Large intestine (tissue), 3 donors: ENCODE results near the gene AGBL4. TPM values are rescaled to one million over a fixed set of nuclear protein-coding genes. Genes with fewer than 3 reads are reported as not detected.

Experiments used
- DNase-seq, 2 donors: peaks; one replicate each; pipeline versions ENCODE4 v3.0.0 to v3.0.0-alpha.2; 2013
- H3K27ac ChIP-seq: one replicate; pipeline ENCODE4 v1.5.1; 2013; ENCODE audit warnings: low read length
- H3K27me3 ChIP-seq: 2 replicates; pipeline ENCODE4 v1.6.1; 2013; ENCODE audit warnings: low read length; ENCODE audit not compliant: control insufficient read depth, insufficient read depth
- H3K36me3 ChIP-seq: 2 replicates; pipeline ENCODE4 v1.6.1; 2013; ENCODE audit warnings: low read length; ENCODE audit not compliant: control insufficient read depth, insufficient read depth
- H3K4me1 ChIP-seq: one replicate; pipeline ENCODE4 v1.6.1; 2013; ENCODE audit warnings: low read length; ENCODE audit not compliant: control insufficient read depth, insufficient read depth
- H3K4me3 ChIP-seq: one replicate; pipeline ENCODE4 v1.5.1; 2013; ENCODE audit warnings: low read length
- H3K9me3 ChIP-seq: one replicate; pipeline ENCODE4 v1.6.1; 2013; ENCODE audit warnings: mild to moderate bottlenecking, low read depth, low read length, moderate library complexity; ENCODE audit not compliant: control insufficient read depth
- WGBS: methylation state at CpG from one replicate; pipeline ENCODE4 v1.1.5; 2013; ENCODE audit warnings: low lambda C conversion rate; ENCODE audit not compliant: insufficient coverage; 5-methylcytosine and 5-hydroxymethylcytosine counted together
- polyA plus RNA-seq: library from polyadenylated mRNA; unstranded; fragments of 120-200 nt; gene quantifications from one replicate; pipeline ENCODE4 v1.2.1, GENCODE V29; 2013

Gene AGBL4
- polyA plus RNA-seq, 1 donor = 0.28 TPM

GRCh38 chr1:48695161-48695560 lies 1328.6 kb downstream of the AGBL4 start:
- Histone ChIP-seq H3K27me3 (peaks cover 28% of the 10 kb centered on the region), H3K36me3 (no peaks in the 10 kb centered on the region), H3K9me3 (no peaks in the 10 kb centered on the region), H3K27ac (no peak overlapping the region), H3K4me3 (no peak overlapping the region), H3K4me1 (no peaks in the 10 kb centered on the region)
- no peak for DNase-seq
- WGBS = no CpG with 5 or more reads among the region's 2 CpGs

- H3K36me3 ChIP-seq = no peaks in the 10 kb centered on the region
- no peak overlapping the region for H3K27ac ChIP-seq
- no peaks in the 10 kb centered on the region for H3K4me1 ChIP-seq
- H3K27me3 ChIP-seq = peaks cover 25% of the 10 kb centered on the region
- H3K9me3 ChIP-seq = no peaks in the 10 kb centered on the region
- no CpG with 5 or more reads among the region's 12 CpGs for WGBS
- no peak overlapping the region for H3K4me3 ChIP-seq
- peak in 1 of 2 donors; percentile 28 for DNase-seq
Observed at GRCh38 chr1:48693674-48694320, 1330.0 kb downstream of the AGBL4 start.

GRCh38 chr1:48693180-48693579 lies 1330.6 kb downstream of the AGBL4 start:
- Histone ChIP-seq H3K9me3 (no peaks in the 10 kb centered on the region), H3K27me3 (peaks cover 25% of the 10 kb centered on the region), H3K4me1 (no peaks in the 10 kb centered on the region), H3K4me3 (no peak overlapping the region), H3K36me3 (no peaks in the 10 kb centered on the region), H3K27ac (no peak overlapping the region)
- WGBS = no CpG with 5 or more reads among the region's 11 CpGs
- DNase-seq = no peak

- Histone ChIP-seq H3K9me3 (no peaks in the 10 kb centered on the region), H3K4me3 (no peak overlapping the region), H3K4me1 (no peaks in the 10 kb centered on the region), H3K27me3 (peaks cover 25% of the 10 kb centered on the region), H3K36me3 (no peaks in the 10 kb centered on the region), H3K27ac (no peak overlapping the region)
- WGBS = no CpG with 5 or more reads among the region's 9 CpGs
- DNase-seq = no peak
Observed at GRCh38 chr1:48692235-48692634, 1331.5 kb downstream of the AGBL4 start.

GRCh38 chr1:48691429-48692001 lies 1332.2 kb downstream of the AGBL4 start:
- no peak overlapping the region for H3K27ac ChIP-seq
- no peaks in the 10 kb centered on the region for H3K4me1 ChIP-seq
- no peak for DNase-seq
- peaks cover 25% of the 10 kb centered on the region for H3K27me3 ChIP-seq
- H3K36me3 ChIP-seq = no peaks in the 10 kb centered on the region
- H3K4me3 ChIP-seq = no peak overlapping the region
- 81% methylated on average over 3 of the region's 5 CpGs for WGBS
- H3K9me3 ChIP-seq = no peaks in the 10 kb centered on the region

- Histone ChIP-seq H3K27me3 (peaks cover 12% of the 10 kb centered on the region), H3K4me1 (no peaks in the 10 kb centered on the region), H3K27ac (no peak overlapping the region), H3K9me3 (no peaks in the 10 kb centered on the region), H3K36me3 (no peaks in the 10 kb centered on the region), H3K4me3 (no peak overlapping the region)
- DNase-seq = no peak
- WGBS = no CpG with 5 or more reads among the region's 3 CpGs
Observed at GRCh38 chr1:48688102-48688760, 1335.5 kb downstream of the AGBL4 start.

GRCh38 chr1:48687282-48688045 lies 1336.3 kb downstream of the AGBL4 start:
- no CpG with 5 or more reads among the region's 13 CpGs for WGBS
- H3K9me3 ChIP-seq = no peaks in the 10 kb centered on the region
- no peak overlapping the region for H3K27ac ChIP-seq
- H3K36me3 ChIP-seq = no peaks in the 10 kb centered on the region
- no peak overlapping the region for H3K4me3 ChIP-seq
- H3K4me1 ChIP-seq = no peaks in the 10 kb centered on the region
- no peak for DNase-seq
- peaks cover 6% of the 10 kb centered on the region for H3K27me3 ChIP-seq

GRCh38 chr1:48686159-48686558 lies 1337.6 kb downstream of the AGBL4 start:
- H3K4me3 ChIP-seq = no peak overlapping the region
- no peaks in the 10 kb centered on the region for H3K4me1 ChIP-seq
- H3K27me3 ChIP-seq = no peaks in the 10 kb centered on the region
- no peaks in the 10 kb centered on the region for H3K9me3 ChIP-seq
- 74% methylated on average over 3 of the region's 5 CpGs for WGBS
- DNase-seq = no peak
- no peak overlapping the region for H3K27ac ChIP-seq
- H3K36me3 ChIP-seq = no peaks in the 10 kb centered on the region

- WGBS = no CpG with 5 or more reads among the region's 4 CpGs
- no peaks in the 10 kb centered on the region for H3K36me3 ChIP-seq
- peaks cover 2% of the 10 kb centered on the region for H3K4me1 ChIP-seq
- no peaks in the 10 kb centered on the region for H3K9me3 ChIP-seq
- no peak overlapping the region for H3K4me3 ChIP-seq
- no peaks in the 10 kb centered on the region for H3K27me3 ChIP-seq
- no peak for DNase-seq
- no peak overlapping the region for H3K27ac ChIP-seq
Observed at GRCh38 chr1:48684381-48684780, 1339.4 kb downstream of the AGBL4 start.

- no peaks in the 10 kb centered on the region for H3K27me3 ChIP-seq
- H3K4me3 ChIP-seq = no peak overlapping the region
- no peak overlapping the region for H3K27ac ChIP-seq
- no peaks in the 10 kb centered on the region for H3K9me3 ChIP-seq
- peaks cover 2% of the 10 kb centered on the region for H3K4me1 ChIP-seq
- no peak for DNase-seq
- WGBS = 80% methylated on average over 1 of the region's 3 CpGs
- no peaks in the 10 kb centered on the region for H3K36me3 ChIP-seq
Observed at GRCh38 chr1:48683839-48684238, 1339.9 kb downstream of the AGBL4 start.
